AG09319 (cell line): ENCODE data around the gene AFAP1.

Experiments
- DNase-seq: peaks from one replicate; pipeline ENCODE4 v3.0.0-alpha.2; 2010; ENCODE audit warnings: low read depth; ENCODE audit errors: extremely low read depth
- TF ChIP-seq, protein P1 (sequence below): IDR thresholded peaks from 2 replicates; pipeline ENCODE4 v1.5.1; 2011; ENCODE audit warnings: low read depth, mild to moderate bottlenecking, inconsistent platforms, low read length, moderate library complexity

Gene AFAP1

DNA sequence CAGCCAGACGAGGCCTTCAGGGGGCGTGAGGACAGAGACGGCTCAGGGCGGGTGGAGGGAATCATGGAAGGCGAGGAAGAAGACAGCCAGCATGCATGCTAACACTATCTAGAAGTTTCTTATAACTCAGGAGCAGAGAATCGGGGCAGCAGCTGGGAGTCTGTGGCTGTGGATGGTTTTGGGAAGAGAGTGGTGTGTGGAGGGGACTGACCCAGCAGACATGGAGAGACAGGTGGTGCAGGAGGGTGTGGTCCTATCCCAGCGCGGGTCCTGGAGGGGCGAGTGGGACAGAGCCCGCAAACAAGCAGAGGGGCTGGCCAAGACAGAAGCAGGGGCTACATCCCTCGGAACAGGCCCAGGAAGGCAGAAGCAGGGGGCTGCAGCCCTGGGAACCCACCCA lies 192.1 kb downstream of the AFAP1 start:
- TF ChIP-seq, protein P1, sequence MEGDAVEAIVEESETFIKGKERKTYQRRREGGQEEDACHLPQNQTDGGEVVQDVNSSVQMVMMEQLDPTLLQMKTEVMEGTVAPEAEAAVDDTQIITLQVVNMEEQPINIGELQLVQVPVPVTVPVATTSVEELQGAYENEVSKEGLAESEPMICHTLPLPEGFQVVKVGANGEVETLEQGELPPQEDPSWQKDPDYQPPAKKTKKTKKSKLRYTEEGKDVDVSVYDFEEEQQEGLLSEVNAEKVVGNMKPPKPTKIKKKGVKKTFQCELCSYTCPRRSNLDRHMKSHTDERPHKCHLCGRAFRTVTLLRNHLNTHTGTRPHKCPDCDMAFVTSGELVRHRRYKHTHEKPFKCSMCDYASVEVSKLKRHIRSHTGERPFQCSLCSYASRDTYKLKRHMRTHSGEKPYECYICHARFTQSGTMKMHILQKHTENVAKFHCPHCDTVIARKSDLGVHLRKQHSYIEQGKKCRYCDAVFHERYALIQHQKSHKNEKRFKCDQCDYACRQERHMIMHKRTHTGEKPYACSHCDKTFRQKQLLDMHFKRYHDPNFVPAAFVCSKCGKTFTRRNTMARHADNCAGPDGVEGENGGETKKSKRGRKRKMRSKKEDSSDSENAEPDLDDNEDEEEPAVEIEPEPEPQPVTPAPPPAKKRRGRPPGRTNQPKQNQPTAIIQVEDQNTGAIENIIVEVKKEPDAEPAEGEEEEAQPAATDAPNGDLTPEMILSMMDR = no peak
- no peak for DNase-seq

DNA sequence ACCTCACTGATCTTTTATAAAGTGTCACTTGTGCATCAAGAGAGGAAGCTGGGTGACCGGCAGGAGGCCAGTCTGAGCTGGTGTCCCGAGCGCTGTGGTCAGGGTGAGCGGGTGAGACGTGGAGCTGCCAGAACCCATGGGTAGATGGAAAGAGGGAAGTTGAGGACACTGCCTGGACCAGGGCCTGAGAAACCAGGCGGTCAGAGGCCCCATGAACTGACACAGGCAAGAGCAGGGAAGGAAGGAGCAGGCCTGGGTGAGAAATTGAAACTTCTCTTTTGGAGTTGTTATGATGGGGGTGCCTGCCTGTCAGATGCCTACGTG lies 192.6 kb downstream of the AFAP1 start:
- DNase-seq = no peak
- TF ChIP-seq, protein P1 = no peak

DNA sequence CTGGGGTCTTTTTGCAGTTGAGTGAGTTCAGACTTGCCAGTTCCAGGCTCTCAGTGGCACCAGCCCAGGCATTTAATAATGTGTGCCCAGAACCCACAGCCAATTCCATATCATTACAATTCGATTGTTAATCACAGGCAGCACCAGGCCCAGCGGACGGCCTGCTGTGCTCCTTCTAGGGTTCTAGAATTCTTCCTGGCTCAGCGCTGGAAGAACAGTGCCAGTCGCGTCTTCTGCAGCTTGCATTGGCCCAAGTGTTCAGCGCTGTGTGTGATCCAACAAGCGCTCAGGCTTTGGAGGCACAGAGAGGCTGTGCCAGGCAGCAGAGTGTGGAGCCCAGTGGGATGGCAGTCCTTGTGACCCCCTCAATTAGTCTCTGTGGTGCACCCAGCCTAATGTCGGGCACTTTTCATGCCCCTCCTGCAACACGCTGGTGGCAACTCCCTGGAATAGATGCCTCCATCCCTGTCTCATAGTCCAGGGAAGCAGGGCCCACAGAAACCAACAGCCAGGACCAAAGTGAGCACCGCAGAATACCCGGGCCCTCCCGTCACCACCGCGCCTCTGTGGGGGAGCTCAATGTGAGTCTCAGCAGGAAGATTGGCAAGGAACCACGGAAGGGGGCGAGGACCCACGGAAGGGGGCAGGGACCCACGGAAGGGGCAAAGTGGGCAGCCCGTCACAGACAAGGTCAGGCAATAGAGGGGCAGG lies 193.2 kb downstream of the AFAP1 start:
- no peak for DNase-seq
- TF ChIP-seq, protein P1 = no peak

DNA sequence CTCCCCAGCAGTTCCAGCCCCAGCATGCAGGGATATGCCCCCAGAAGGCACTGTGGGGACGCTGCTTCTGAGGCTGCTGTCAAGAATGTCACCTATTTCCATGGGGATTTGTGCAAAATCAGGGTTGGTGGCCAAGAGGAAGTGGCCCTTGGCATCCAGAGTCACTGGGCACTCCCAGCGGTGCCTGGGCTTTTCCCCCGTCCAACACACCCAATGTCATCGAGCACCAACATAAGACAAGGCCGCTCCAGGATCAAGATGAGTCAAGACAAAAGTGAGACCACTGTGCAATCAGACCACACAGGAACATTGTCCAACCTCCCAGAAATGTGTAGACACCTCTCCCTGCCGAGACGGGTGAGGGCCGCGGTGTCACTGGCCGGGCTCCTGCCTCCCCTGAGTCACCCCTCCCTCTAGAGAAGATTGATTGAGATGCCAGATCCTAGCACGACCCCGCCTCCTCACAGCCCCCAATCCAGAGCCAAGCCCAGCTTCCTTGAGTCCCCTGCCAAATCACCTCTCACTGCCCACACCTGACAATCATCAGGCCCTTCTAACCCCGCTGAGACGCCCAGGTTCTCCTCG lies 194.3 kb downstream of the AFAP1 start:
- TF ChIP-seq, protein P1 = no peak
- no peak for DNase-seq

DNA sequence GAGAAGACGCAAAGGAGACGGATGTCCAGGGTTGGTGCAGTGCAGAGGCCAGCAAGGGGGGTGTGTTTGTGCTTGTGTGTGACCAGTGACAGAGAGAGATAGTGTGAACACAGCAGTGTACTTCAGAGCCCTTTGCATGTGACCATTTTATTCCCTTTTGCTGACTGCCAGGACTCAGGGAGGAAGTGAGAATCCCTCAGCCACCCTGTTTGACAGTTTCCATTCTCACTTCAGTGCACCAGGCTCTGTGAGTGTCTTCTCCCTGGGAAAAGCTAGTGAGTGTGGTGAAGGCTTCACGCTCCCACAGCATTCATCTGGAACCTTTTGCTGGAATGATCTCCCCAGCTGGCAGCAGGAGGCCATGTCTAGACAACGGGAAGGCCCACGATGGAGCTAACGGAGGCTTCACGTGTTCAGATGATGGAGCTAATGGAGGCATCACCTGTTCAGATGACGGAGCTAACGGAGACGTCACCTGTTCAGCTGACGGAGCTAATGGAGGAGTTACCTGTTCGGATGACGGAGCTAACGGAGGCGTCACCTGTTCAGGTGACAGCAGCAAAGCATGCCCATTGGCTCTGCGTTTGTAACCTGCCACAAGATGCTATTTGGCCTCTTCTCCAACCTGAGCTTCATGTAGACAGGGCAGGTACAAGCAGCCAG lies 195.4 kb downstream of the AFAP1 start:
- TF ChIP-seq, protein P1 = no peak
- DNase-seq = no peak

DNA sequence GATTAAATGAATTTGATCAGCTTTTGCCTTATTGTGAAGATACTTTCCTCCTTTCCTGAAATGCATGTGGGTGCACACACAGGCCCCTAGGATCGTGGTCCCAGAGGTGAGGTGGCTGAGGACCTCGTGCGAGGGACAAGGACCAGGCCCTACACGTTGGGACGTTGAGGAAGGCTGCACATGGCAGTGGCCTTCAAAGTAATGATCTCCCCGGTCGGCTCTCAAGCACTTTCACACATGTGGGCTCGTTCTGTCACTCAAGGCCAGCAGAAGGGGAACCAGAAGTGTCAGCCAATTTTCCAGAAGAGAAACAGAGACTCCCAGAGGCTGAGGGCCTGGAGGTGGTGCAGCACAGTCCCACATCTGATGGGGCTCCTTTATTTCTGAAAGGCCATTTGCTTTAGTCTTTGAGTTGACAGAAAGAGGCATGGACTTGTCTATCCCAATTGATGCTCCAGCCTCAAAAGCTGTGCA lies 196.8 kb downstream of the AFAP1 start:
- DNase-seq = no peak
- TF ChIP-seq, protein P1 = no peak

DNA sequence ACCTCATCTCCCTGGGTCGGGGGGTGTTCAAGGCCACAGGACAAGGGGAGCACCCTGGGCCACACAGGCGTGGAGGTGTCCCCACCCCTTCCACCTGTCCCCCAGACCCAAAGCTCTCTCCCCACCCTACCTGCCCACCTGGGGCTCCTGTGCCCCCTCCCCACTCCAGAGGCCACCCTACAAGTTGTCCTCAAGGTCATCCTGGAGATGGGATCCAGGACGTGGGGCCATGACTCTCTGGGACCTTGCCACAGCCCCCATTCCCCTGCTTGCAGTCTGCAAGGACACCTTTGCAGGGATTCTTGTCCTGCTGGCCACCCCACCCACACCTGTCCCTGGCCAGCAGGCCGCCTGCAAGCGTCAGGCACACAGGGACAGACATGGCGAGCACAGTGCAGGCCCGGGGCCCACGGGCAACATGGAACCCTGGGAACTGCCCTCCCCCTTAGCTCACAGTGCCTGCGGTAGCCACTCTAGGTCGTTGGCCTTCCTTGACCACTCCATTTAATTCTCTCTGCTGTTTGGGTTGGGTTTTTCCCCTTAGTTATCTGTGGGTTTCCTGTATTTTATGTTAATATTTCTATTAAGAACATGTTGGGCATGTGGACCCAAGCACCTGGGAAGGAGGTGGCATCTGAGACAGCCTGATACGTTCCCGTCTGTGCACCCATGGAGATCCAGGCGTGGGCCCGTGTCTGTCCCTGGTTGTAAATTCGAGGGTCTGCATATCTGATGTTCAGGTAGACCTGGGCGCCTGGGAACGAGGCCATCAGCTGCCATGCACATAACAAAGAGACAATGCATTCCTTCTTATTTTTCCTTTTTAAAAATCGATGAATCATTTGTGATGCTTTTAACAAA lies 197.5 kb downstream of the AFAP1 start:
- TF ChIP-seq, protein P1 = no peak
- DNase-seq = no peak
